SH-SY5Y (cell line): Measurements from ENCODE around the gene GNLY.

Experiments
- GATA2 ChIP-seq: IDR thresholded peaks from 2 replicates; pipeline ENCODE4 v1.6.1; 2011; ENCODE audit warnings: mild to moderate bottlenecking, low read depth, low read length
- GATA3 ChIP-seq: IDR thresholded peaks from 2 replicates; pipeline ENCODE4 v1.6.1; 2011; ENCODE audit warnings: low read depth, mild to moderate bottlenecking, low read length, moderate library complexity

- TF ChIP-seq GATA2 (no peak), GATA3 (no peak)
Measured at GRCh38 chr2:85728342-85728741, 34.2 kb downstream of the GNLY start.
